Measurements from ENCODE around the gene DNAJC18.

- TF ChIP-seq CTCF (IDR thresholded peaks at IDR 0.05) (no peak), EZH2 (IDR thresholded peaks at IDR 0.05; ENCODE audit: borderline replicate concordance, insufficient read depth, low read depth, low read length, poor library complexity, severe bottlenecking) (no peak)
These were observed 39.7 kb downstream of the DNAJC18 start for GRCh38 chr5:139399501-139400121.

Data from B cell (primary cell).